SU-DHL-6 (cell line): ENCODE measurements around the gene C6orf62.
"Not testable (repeated sequence)": the region's sequence is repeated elsewhere in the genome, so short reads cannot be mapped to it uniquely, and the experiment has no call there.

Experiments used
- H2AFZ ChIP-seq: fragments of 200-600 bp; sonication (generic); 2 replicates; pipeline ENCODE4 v1.6.1; 2014; ENCODE audit warnings: low read depth, mild to moderate bottlenecking, moderate library complexity, mixed read lengths, antibody characterized with exemption, low read length; ENCODE audit not compliant: severe bottlenecking
- H3F3A ChIP-seq: fragments of 200-600 bp; shearing (Covaris generic); 2 replicates; pipeline ENCODE4 v1.6.0; 2016; ENCODE audit warnings: antibody characterized with exemption, mild to moderate bottlenecking; ENCODE audit not compliant: insufficient read depth
- H3K27ac ChIP-seq: fragments of 200-600 bp; sonication (generic); 2 replicates; pipeline ENCODE4 v1.5.1; 2016; ENCODE audit warnings: low read depth, mild to moderate bottlenecking, low read length, moderate library complexity, mixed read lengths
- H3K27me3 ChIP-seq: fragments of 200-600 bp; sonication (generic), shearing (Covaris generic); 2 replicates; pipeline ENCODE4 v1.6.0; 2014; ENCODE audit warnings: mild to moderate bottlenecking, low read length
- H3K36me3 ChIP-seq: fragments of 200-600 bp; sonication (generic); 2 replicates; pipeline ENCODE4 v1.6.1; 2014; ENCODE audit warnings: mild to moderate bottlenecking, low read length, mixed read lengths
- H3K4me2 ChIP-seq: fragments of 300-600, 200-600 bp; shearing (Covaris generic), sonication (generic); 2 replicates; pipeline ENCODE4 v1.6.0; 2014; ENCODE audit warnings: low read length, low read depth, mild to moderate bottlenecking; ENCODE audit not compliant: poor library complexity, severe bottlenecking
- H3K4me3 ChIP-seq: fragments of 200-600 bp; sonication (generic); 2 replicates; pipeline ENCODE4 v1.5.1; 2014; ENCODE audit warnings: antibody characterized with exemption, low read length, mild to moderate bottlenecking, mixed read lengths; ENCODE audit not compliant: insufficient read depth, poor library complexity, severe bottlenecking
- H3K79me2 ChIP-seq: fragments of 200-600 bp; sonication (generic); 2 replicates; pipeline ENCODE4 v1.6.1; 2014; ENCODE audit warnings: mild to moderate bottlenecking, low read length, moderate library complexity; ENCODE audit not compliant: insufficient read depth
- H3K9ac ChIP-seq: fragments of 200-600 bp; sonication (generic); 2 replicates; pipeline ENCODE4 v1.7.0; 2014; ENCODE audit warnings: mild to moderate bottlenecking, low read length
- H3K9me2 ChIP-seq: fragments of 200-600 bp; sonication (generic); replicated peaks from 2 replicates; pipeline ENCODE4 v1.6.1; 2014; ENCODE audit warnings: low read length; ENCODE audit not compliant: insufficient read depth
- H3K9me3 ChIP-seq: fragments of 200-600 bp; sonication (generic); 2 replicates; pipeline ENCODE4 v1.6.1; 2014; ENCODE audit warnings: low read length, mixed read lengths; ENCODE audit not compliant: insufficient read depth
- H4K20me1 ChIP-seq: fragments of 200-600 bp; sonication (generic); 2 replicates; pipeline ENCODE4 v1.6.1; 2014; ENCODE audit warnings: low read depth, mild to moderate bottlenecking, antibody characterized with exemption, low read length, moderate library complexity, mixed read lengths
- EZH2phosphoT487 ChIP-seq: fragments of 200-600 bp; sonication (generic), shearing (Covaris generic); conservative IDR thresholded peaks from 2 replicates; pipeline ENCODE4 v1.6.1; 2018; ENCODE audit warnings: mild to moderate bottlenecking, antibody characterized with exemption, low read length, moderate library complexity, mixed read lengths
- TF ChIP-seq, protein P1 (sequence below): fragments of 200-600 bp; sonication (generic); IDR thresholded peaks from one replicate; pipeline ENCODE4 v1.5.1; 2017; ENCODE audit warnings: antibody characterized with exemption, mild to moderate bottlenecking, low read length, moderate library complexity; ENCODE audit not compliant: insufficient read depth, poor library complexity, severe bottlenecking

Gene C6orf62

DNA sequence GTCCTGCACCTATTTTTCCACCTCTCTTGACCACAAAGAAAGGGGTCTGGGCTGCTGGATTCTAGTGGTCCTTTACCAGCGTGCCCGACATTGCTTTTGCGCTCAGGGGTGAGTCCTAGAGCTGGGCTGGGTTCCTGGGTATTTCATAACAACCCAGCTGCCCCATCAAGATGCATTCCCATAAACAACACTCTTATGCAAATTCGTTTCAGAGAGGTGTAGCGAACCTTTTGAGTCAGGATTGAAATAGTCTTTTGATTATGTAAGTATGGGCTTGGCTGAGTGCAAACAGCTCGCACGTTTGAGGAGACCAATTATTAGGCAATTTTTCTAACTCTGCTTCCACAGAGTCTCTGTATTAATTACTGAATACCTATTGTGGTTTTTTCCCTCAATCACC is 38.4 kb downstream of the C6orf62 start:
- Histone ChIP-seq H3K27ac (no peak overlapping the region), H3K9me3 (no peaks in the 10 kb centered on the region), H3K79me2 (0 out of 2 replicates have a peak, but pooled peaks cover 8% of the 10 kb centered on the region), H2AFZ (no peak overlapping the region), H3F3A (no peaks in the 10 kb centered on the region), H3K4me2 (no peak overlapping the region), H3K4me3 (no peak overlapping the region), H3K9me2 (no peaks in the 10 kb centered on the region), H3K27me3 (no peaks in the 10 kb centered on the region), H3K9ac (no peak overlapping the region), H4K20me1 (no peaks in the 10 kb centered on the region), H3K36me3 (no peaks in the 10 kb centered on the region)
- TF ChIP-seq, protein P1, sequence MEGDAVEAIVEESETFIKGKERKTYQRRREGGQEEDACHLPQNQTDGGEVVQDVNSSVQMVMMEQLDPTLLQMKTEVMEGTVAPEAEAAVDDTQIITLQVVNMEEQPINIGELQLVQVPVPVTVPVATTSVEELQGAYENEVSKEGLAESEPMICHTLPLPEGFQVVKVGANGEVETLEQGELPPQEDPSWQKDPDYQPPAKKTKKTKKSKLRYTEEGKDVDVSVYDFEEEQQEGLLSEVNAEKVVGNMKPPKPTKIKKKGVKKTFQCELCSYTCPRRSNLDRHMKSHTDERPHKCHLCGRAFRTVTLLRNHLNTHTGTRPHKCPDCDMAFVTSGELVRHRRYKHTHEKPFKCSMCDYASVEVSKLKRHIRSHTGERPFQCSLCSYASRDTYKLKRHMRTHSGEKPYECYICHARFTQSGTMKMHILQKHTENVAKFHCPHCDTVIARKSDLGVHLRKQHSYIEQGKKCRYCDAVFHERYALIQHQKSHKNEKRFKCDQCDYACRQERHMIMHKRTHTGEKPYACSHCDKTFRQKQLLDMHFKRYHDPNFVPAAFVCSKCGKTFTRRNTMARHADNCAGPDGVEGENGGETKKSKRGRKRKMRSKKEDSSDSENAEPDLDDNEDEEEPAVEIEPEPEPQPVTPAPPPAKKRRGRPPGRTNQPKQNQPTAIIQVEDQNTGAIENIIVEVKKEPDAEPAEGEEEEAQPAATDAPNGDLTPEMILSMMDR: no peak
- no peak for TF ChIP-seq EZH2phosphoT487

DNA sequence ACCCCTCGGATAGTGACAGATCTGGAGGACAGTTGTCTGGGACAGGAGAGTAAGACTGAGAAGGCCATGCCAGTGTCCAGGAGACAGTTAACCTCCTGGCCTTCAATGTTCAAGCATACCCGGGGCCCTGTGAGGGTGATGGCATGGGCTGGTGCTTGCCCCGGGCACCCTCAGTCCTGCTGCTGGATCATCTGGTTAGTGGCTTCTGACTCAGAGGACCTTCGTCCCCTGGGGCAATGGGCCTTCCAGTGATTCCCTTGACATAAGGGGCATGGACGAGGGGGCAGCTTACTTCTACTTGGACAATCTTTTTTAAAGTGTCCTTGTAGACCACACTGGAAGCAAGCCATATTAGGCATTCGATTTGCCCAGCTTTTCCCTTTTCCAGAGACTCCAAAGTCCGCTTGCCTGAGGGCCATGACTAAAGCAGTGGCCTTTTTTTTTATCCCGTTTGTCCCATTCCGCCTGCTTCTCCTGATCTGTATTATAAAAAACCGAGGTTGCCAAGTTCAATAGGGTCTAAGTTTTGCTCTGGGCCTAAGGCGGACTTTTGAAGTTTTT is 40.1 kb downstream of the C6orf62 start:
- not testable (repeated sequence) for H3K9ac ChIP-seq, H3K9me3 ChIP-seq, H3K4me3 ChIP-seq, H3K27ac ChIP-seq, H3K27me3 ChIP-seq, H3K9me2 ChIP-seq, H3K36me3 ChIP-seq, H2AFZ ChIP-seq, H3F3A ChIP-seq, H3K79me2 ChIP-seq, H4K20me1 ChIP-seq, H3K4me2 ChIP-seq

DNA sequence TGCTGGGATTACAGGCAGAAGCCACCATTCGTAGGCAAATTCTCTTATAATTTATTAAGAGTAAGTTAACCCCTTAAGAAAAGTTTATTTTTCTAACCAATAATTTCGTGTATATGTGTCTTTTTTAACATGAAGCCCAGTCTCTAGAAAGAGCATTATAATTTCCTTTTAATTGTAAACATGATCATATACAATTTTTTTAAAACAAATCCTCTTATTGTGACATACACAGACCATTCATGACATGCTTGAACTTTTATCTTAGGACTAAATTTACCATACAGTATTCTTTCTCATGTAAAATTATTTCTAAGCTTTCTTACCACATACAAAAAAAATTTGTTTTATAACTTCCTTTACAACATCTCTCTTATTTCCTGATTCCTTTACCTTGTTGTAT is 45.3 kb downstream of the C6orf62 start:
- H3F3A ChIP-seq: 0 out of 2 replicates have a peak, but pooled peaks cover 9% of the 10 kb centered on the region
- H3K4me3 ChIP-seq: no peak overlapping the region
- no peaks in the 10 kb centered on the region for H3K9me2 ChIP-seq
- no peak overlapping the region for H3K9ac ChIP-seq
- no peak overlapping the region for H3K27ac ChIP-seq
- H3K27me3 ChIP-seq: no peaks in the 10 kb centered on the region
- H3K4me2 ChIP-seq: no peak overlapping the region
- H2AFZ ChIP-seq: no peak overlapping the region
- H3K36me3 ChIP-seq: peaks cover 26% of the 10 kb centered on the region
- no peak for TF ChIP-seq EZH2phosphoT487
- TF ChIP-seq, protein P1: no peak
- H3K9me3 ChIP-seq: peaks cover 42% of the 10 kb centered on the region; the same call in 1 of the 2 replicates
- H3K79me2 ChIP-seq: 0 out of 2 replicates have a peak, but pooled peaks cover 8% of the 10 kb centered on the region
- no peaks in the 10 kb centered on the region for H4K20me1 ChIP-seq

DNA sequence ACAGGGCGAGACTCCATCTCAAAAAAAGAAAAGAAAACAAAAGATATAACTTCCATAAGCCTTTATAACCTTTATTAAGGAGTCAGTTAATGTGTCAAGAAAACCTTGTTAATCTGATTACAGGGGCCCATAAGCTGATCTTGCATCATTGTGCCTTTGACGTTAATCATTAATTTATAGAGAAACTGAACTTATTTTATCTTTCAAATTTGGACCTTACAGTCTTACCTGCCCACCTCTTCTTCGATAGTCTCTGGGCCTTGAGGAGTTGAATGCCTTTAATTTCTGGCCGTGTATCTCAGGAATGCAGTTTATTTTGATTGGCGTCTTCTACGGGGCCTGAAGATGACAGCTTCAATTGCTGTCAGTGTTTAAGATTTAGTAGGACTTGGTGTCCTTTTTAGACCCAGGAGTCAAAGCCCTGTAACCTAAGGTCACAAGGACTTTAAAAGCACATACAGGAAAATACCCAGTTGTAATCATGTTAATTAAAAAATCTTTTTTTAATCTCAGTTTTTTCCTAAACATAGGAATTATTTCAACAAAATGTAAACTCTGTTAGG is 46.3 kb downstream of the C6orf62 start:
- no peaks in the 10 kb centered on the region for H4K20me1 ChIP-seq
- no peak overlapping the region for H3K4me2 ChIP-seq
- no peak overlapping the region for H3K27ac ChIP-seq
- H2AFZ ChIP-seq: no peak overlapping the region
- TF ChIP-seq EZH2phosphoT487: no peak
- TF ChIP-seq, protein P1: no peak
- peaks cover 26% of the 10 kb centered on the region for H3K36me3 ChIP-seq
- no peaks in the 10 kb centered on the region for H3K9me2 ChIP-seq
- H3K4me3 ChIP-seq: no peak overlapping the region
- no peaks in the 10 kb centered on the region for H3K27me3 ChIP-seq
- H3F3A ChIP-seq: 0 out of 2 replicates have a peak, but pooled peaks cover 9% of the 10 kb centered on the region
- peaks cover 8% of the 10 kb centered on the region; the same call in 1 of the 2 replicates for H3K79me2 ChIP-seq
- H3K9ac ChIP-seq: no peak overlapping the region
- peaks cover 42% of the 10 kb centered on the region; the same call in 1 of the 2 replicates for H3K9me3 ChIP-seq

DNA sequence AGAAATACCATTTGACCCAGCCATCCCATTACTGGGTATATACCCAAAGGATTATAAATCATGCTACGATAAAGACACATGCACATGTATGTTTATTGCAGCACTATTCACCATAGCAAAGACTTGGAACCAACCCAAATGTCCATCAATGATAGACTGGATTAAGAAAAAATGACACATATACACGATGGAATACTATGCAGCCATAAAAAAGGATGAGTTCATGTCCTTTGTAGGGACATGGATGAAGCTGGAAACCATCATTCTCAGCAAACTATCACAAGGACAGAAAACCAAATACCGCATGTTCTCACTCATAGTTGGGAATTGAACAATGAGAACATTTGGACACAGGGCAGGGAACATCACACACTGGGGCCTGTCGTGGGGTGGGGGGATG is 47.9 kb downstream of the C6orf62 start:
- H3F3A ChIP-seq, H3K9ac ChIP-seq, H2AFZ ChIP-seq, H3K27me3 ChIP-seq, H4K20me1 ChIP-seq, H3K4me3 ChIP-seq, H3K4me2 ChIP-seq, H3K27ac ChIP-seq, H3K9me2 ChIP-seq: not testable (repeated sequence)
- peaks cover 26% of the 10 kb centered on the region for H3K36me3 ChIP-seq
- peaks cover 16% of the 10 kb centered on the region for H3K79me2 ChIP-seq
- H3K9me3 ChIP-seq: peaks cover 42% of the 10 kb centered on the region; the same call in 1 of the 2 replicates
